GM10266 (cell line): ENCODE results near the gene RFESD.
"Not testable (repeated sequence)": the region's sequence is repeated elsewhere in the genome, so short reads cannot be mapped to it uniquely, and the experiment has no call there.

ENCODE experiments used
- DNase-seq: peaks from one replicate; pipeline ENCODE4 v3.0.0; 2012; ENCODE audit errors: extremely low spot score
- CTCF ChIP-seq: IDR thresholded peaks from 2 replicates; pipeline ENCODE4 v1.5.1; 2012; ENCODE audit warnings: mild to moderate bottlenecking, low read depth; ENCODE audit not compliant: control insufficient read depth, insufficient read depth; ENCODE audit errors: missing control alignments

Gene RFESD

DNA sequence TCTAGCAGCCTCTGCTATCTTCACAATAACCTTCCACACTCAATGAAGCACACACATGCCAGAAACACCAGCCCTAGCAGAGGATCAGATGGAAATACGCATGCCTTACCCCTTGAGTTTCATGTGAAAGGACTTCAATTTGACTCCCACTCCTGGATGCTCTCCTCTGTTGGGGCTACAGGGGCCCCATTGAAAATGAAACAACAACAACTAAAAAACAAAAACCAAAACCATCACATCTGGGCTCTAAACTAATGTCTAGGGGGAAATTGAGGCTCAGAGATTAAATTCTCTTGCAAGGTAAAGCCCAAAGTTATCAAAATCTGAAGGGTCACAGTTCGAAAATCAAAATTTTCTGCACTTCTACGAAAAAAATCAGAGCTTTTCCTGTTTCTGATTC lies 7.9 kb upstream of the RFESD start:
- no peak for DNase-seq
- no peak for TF ChIP-seq CTCF

- no peak for TF ChIP-seq CTCF
- no peak for DNase-seq
Measured at GRCh38 chr5:95641741-95642220, 4.8 kb upstream of the RFESD start.

DNA sequence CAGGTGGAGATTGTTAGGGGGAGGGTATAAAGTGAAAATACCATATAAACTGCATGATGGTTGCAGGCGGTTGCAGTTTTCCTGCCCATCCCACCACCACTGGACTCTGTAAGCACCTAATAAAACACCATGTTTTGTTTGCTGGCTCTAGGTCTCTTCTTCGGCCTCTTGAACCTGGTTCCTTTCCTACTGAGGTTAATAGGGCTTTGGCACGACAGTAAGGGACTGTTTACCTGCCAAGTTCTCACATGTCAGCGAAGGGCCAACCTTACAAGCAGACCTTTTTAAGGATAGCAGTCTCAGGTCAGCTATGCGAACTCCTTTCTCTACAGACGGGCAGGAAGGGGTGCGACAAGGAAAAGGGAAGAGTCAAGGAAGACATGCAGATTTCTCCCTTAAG lies 3.4 kb upstream of the RFESD start:
- TF ChIP-seq CTCF: no peak
- no peak for DNase-seq

DNA sequence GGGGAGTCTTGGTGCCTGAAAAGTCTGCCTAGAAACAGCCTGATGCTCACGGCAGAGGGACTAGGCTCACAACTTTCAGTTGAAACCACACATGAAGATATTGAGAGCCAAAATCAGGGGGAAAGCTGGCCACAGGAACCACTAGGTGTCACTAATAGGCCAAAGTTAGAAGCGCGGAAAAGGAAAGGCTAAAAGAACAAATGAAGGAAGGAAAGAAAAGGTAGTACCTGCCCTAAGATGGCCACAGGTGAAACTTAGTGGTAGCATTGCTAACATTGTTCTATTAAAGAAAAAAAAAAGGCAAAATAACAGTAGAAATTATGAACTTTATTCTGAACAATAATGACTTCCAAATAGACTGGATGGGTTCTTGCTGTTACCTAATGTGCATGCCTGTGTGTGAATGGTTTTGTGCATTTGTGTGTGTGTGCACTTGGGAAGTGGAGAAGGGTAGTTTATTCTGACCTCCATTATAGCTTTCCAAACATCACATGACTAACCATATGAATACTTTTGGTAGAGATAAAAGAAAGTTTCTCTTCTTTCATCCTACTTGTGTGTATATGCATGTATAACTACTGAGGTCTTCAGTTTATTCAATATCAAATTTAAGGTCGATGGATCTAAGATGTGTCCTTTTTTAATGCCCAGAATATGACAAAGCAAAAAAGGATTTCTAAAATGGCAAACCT lies 2.1 kb upstream of the RFESD start:
- TF ChIP-seq CTCF: peak; percentile 85
- peak; percentile 64 for DNase-seq

DNA sequence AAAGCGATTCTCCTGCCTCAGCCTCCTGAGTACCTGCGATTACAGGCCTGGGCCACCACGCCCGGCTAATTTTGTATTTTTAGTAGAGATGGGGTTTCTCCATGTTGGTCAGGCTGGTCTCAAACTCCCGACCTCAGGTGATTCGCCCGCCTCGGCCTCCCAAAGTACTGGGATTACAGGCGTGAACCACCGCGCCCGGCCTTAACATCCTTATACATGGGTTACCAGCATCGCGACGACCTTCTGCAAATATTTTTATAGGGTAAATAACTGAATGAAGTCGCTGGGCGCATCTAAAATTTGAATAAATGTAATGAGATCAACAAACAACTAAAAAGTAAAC lies 380 bp upstream of the RFESD start:
- DNase-seq: not testable (repeated sequence)

DNA sequence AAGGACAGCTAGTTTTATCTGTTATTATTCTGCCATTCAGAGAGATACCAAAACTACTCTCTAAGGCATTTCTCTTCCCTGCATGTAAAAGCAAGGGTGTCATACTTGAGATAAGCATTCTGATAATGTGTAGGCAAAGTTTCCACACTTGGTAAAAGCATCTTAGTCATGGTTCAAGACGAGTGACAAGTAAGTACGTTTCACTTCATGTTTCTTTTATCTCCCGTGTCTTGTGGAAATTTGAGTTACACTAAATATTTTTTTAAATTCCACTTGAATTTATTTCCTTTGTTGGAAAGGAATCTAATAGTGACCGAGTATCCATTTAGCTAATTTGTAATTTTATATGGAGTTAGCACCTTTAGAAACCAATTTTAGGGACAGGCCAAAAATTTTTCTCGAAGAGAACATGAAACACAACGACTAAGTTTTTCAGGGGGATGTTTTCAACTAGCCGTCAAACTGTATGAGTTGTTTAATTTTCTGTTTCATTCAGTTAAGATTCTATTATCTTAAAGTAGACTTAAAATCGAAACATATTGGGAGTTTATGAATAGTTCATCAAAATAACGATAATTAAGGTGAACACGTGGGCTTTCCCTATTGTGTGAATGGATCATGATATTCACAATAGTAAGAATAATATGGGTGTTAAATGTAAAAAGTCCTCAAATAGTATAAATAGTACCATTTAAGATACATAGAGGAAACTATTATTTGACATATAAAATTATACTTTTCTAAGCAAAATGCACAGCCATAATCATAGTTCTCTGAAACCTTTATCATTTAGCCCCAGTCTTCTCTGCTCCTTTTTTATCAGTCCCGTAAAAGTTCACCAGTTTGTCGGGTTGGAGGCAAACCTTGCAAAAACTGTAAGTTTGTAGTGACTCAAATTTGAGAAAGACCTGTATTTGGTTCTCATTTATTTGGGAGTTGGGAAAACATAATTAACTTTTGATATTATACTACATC lies 1.6 kb downstream of the RFESD start:
- no peak for DNase-seq
- TF ChIP-seq CTCF: no peak

DNA sequence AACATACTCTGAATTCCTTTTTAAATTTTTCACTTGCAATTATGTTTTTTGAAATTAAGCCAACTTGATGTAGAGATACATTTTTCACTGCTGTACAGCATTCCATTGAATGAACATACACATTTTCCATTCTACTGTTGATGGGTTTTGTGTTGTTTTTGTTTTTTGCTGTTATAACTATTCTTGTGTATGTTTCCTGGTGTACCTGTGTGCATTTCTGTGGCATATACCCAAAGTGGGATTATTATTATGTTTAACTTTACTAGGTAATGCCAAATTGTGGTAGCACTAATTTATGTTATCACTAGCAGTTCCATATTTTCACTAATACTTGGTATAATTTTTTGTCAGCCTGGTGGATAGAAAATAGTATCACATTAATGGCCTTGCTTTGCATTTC lies 2.7 kb downstream of the RFESD start:
- no peak for DNase-seq
- TF ChIP-seq CTCF: no peak
